ENCODE measurements around the gene SULT6B1.
"Not testable (repeated sequence)": the region's sequence is repeated elsewhere in the genome, so short reads cannot be mapped to it uniquely, and the experiment has no call there.

Gene SULT6B1

GRCh38 chr2:37205689-37206341 lies 17.3 kb upstream of the SULT6B1 start:
- H3K9me2 ChIP-seq (replicated peaks; ENCODE audit: low read depth, low read length), result no peaks in the 10 kb centered on the region
- no peak overlapping the region for H3K9ac ChIP-seq (ENCODE audit: low read depth, low read length, poor library complexity, severe bottlenecking)
- H3K9me3 ChIP-seq (ENCODE audit: insufficient read depth, low read depth, low read length), result peaks cover 15% of the 10 kb centered on the region
- H3K4me3 ChIP-seq (ENCODE audit: low read length, poor library complexity, severe bottlenecking), result no peak overlapping the region
- peaks cover 65% of the 10 kb centered on the region for H3K79me2 ChIP-seq (ENCODE audit: insufficient read depth, low read length)
- TF ChIP-seq CTCF (conservative IDR thresholded peaks at IDR 0.05; ENCODE audit: low read length) (no peak), EZH2phosphoT487 (IDR thresholded peaks at IDR 0.05; ENCODE audit: borderline replicate concordance) (no peak)
- H3F3A ChIP-seq (ENCODE audit: low read depth), result peaks cover 10% of the 10 kb centered on the region; the same call in 1 of the 2 replicates
- H3K4me2 ChIP-seq (ENCODE audit: low read depth, low read length, poor library complexity, severe bottlenecking), result no peak overlapping the region
- H3K27me3 ChIP-seq (ENCODE audit: insufficient read depth, low read length, poor library complexity, severe bottlenecking), result no peaks in the 10 kb centered on the region
- peaks cover 22% of the 10 kb centered on the region for H4K20me1 ChIP-seq (ENCODE audit: insufficient read depth, low read length, poor library complexity, severe bottlenecking)
- no peak overlapping the region for H2AFZ ChIP-seq (ENCODE audit: low read length)
- H3K4me1 ChIP-seq (ENCODE audit: insufficient read depth, low read length, poor library complexity, severe bottlenecking), result peaks cover 13% of the 10 kb centered on the region
- H3K36me3 ChIP-seq (ENCODE audit: insufficient read depth, low read length), result peaks cover 98% of the 10 kb centered on the region

GRCh38 chr2:37205071-37205661 lies 16.7 kb upstream of the SULT6B1 start:
- Histone ChIP-seq H4K20me1 (ENCODE audit: insufficient read depth, low read length, poor library complexity, severe bottlenecking) (peaks cover 27% of the 10 kb centered on the region), H3K4me1 (ENCODE audit: insufficient read depth, low read length, poor library complexity, severe bottlenecking) (peaks cover 13% of the 10 kb centered on the region), H3K36me3 (ENCODE audit: insufficient read depth, low read length) (peaks cover 98% of the 10 kb centered on the region), H3F3A (ENCODE audit: low read depth) (peaks cover 10% of the 10 kb centered on the region; the same call in 1 of the 2 replicates), H3K79me2 (ENCODE audit: insufficient read depth, low read length) (peaks cover 72% of the 10 kb centered on the region), H3K9me3 (ENCODE audit: insufficient read depth, low read depth, low read length) (peaks cover 15% of the 10 kb centered on the region)
- not testable (repeated sequence) for H3K27me3 ChIP-seq (ENCODE audit: insufficient read depth, low read length, poor library complexity, severe bottlenecking); H3K9ac ChIP-seq (ENCODE audit: low read depth, low read length, poor library complexity, severe bottlenecking); H2AFZ ChIP-seq (ENCODE audit: low read length); H3K4me3 ChIP-seq (ENCODE audit: low read length, poor library complexity, severe bottlenecking); H3K4me2 ChIP-seq (ENCODE audit: low read depth, low read length, poor library complexity, severe bottlenecking); H3K9me2 ChIP-seq (replicated peaks; ENCODE audit: low read depth, low read length)

DNA sequence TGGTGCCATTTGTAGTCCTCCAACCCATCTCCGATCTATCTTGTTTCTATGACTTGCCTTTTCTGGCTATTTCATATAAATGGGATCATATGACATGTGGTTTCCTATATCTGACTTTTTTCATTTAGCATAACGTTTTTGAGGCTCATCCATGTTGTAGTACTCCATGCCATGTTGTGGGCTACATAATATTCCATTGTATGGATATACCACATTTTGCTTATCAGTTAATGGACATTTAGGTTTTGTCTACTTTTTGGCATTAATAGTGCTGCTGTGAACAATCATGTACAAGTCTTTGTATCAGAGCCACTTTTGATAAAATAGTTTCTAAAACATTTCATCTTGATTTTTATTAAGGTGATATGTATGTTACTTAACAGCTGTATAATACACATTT lies 15.2 kb upstream of the SULT6B1 start:
- Histone ChIP-seq H3K27me3 (ENCODE audit: insufficient read depth, low read length, poor library complexity, severe bottlenecking) (no peaks in the 10 kb centered on the region), H3K36me3 (ENCODE audit: insufficient read depth, low read length) (peaks cover 93% of the 10 kb centered on the region), H2AFZ (ENCODE audit: low read length) (no peak overlapping the region), H3K9me3 (ENCODE audit: insufficient read depth, low read depth, low read length) (peaks cover 14% of the 10 kb centered on the region), H3K9ac (ENCODE audit: low read depth, low read length, poor library complexity, severe bottlenecking) (no peak overlapping the region), H3K4me2 (ENCODE audit: low read depth, low read length, poor library complexity, severe bottlenecking) (no peak overlapping the region), H3K4me1 (ENCODE audit: insufficient read depth, low read length, poor library complexity, severe bottlenecking) (peaks cover 20% of the 10 kb centered on the region), H3K79me2 (ENCODE audit: insufficient read depth, low read length) (peaks cover 75% of the 10 kb centered on the region), H3F3A (ENCODE audit: low read depth) (peaks cover 13% of the 10 kb centered on the region; the same call in 1 of the 2 replicates), H3K4me3 (ENCODE audit: low read length, poor library complexity, severe bottlenecking) (no peak overlapping the region), H4K20me1 (ENCODE audit: insufficient read depth, low read length, poor library complexity, severe bottlenecking) (peaks cover 37% of the 10 kb centered on the region), H3K9me2 (replicated peaks; ENCODE audit: low read depth, low read length) (no peaks in the 10 kb centered on the region)
- TF ChIP-seq CTCF (conservative IDR thresholded peaks at IDR 0.05; ENCODE audit: low read length) (no peak), EZH2phosphoT487 (IDR thresholded peaks at IDR 0.05; ENCODE audit: borderline replicate concordance) (no peak)

Data from Loucy (cell line).